ENCODE data around the gene BTBD7.
"Not testable (repeated sequence)": the region's sequence is repeated elsewhere in the genome, so short reads cannot be mapped to it uniquely, and the experiment has no call there.

BTBD7 gene

DNA sequence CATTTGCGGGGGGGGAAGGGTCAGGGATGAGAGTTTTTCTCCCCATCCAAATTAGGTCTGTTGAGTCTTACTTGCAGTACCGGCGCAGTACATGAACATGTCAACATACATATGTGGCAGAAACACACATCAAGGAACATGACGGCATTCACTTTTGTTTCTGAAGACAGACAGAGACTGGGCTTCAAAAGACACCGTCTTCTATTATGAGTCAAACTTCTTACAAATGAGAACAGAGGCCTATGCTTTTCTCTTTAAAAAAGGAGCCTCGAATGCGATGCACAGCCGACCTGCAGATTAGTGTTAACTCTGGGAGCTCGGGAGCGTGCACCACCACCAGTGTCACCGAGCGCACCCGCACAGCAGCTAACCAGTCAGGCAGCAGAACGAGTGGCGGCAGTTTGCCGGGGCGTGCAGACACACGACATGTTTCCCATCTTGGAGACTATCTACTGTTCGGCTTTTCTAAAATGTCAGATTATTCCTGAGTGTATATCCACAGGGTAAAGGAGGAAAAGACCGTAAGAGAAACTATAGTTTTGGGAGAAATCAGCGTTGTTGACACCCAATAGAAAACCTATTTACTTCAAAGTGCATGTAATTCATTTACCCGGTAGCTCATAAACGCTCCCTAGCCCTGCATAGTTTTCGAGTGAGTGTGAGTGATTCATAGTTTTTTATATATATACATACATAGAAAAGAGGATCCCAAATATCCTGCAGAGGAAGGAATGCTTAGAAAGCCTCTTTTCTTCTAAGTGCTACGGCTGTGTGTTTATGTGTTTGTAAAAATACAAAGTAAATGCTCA, 92.8 kb downstream of the BTBD7 start (continued):
- TF ChIP-seq SNAI2 (CRISPR knock-in tag; IDR thresholded peaks at IDR 0.05) (no peak), ZNF565 (CRISPR knock-in tag; conservative IDR thresholded peaks at IDR 0.05; ENCODE audit: low read depth) (no peak), ZFP30 (CRISPR knock-in tag; IDR thresholded peaks at IDR 0.05) (no peak), TOX (CRISPR knock-in tag; IDR thresholded peaks at IDR 0.05; ENCODE audit: borderline replicate concordance) (no peak)

GRCh38 chr14:93234798-93235197, 98.0 kb downstream of the BTBD7 start:
- peak; percentile 10 for ATAC-seq
- TF ChIP-seq ZNF8 (CRISPR knock-in tag; IDR thresholded peaks at IDR 0.05) (no peak), ISL1 (CRISPR knock-in tag; IDR thresholded peaks at IDR 0.05) (no peak), POU6F1 (CRISPR knock-in tag; IDR thresholded peaks at IDR 0.05; ENCODE audit: borderline replicate concordance, low read depth) (no peak), SNAI2 (CRISPR knock-in tag; IDR thresholded peaks at IDR 0.05) (no peak), OSR1 (CRISPR knock-in tag; IDR thresholded peaks at IDR 0.05) (no peak), CSRNP3 (CRISPR knock-in tag; IDR thresholded peaks at IDR 0.05) (no peak), BACH2 (CRISPR knock-in tag; IDR thresholded peaks at IDR 0.05; ENCODE audit: borderline replicate concordance) (no peak), ZFP3 (CRISPR knock-in tag; IDR thresholded peaks at IDR 0.05) (no peak)
- TF ChIP-seq, protein P1, sequence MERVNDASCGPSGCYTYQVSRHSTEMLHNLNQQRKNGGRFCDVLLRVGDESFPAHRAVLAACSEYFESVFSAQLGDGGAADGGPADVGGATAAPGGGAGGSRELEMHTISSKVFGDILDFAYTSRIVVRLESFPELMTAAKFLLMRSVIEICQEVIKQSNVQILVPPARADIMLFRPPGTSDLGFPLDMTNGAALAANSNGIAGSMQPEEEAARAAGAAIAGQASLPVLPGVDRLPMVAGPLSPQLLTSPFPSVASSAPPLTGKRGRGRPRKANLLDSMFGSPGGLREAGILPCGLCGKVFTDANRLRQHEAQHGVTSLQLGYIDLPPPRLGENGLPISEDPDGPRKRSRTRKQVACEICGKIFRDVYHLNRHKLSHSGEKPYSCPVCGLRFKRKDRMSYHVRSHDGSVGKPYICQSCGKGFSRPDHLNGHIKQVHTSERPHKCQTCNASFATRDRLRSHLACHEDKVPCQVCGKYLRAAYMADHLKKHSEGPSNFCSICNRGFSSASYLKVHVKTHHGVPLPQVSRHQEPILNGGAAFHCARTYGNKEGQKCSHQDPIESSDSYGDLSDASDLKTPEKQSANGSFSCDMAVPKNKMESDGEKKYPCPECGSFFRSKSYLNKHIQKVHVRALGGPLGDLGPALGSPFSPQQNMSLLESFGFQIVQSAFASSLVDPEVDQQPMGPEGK (CRISPR knock-in tag; IDR thresholded peaks at IDR 0.05; ENCODE audit: borderline replicate concordance) = no peak

GRCh38 chr14:93233078-93233477, 99.8 kb downstream of the BTBD7 start:
- not testable (repeated sequence) for ATAC-seq

- no peak for ATAC-seq
- TF ChIP-seq POU6F1 (CRISPR knock-in tag; IDR thresholded peaks at IDR 0.05; ENCODE audit: borderline replicate concordance, low read depth) (no peak), ESRRG (CRISPR knock-in tag; IDR thresholded peaks at IDR 0.05) (no peak), GLIS3 (CRISPR knock-in tag; IDR thresholded peaks at IDR 0.05) (no peak), ZFP3 (CRISPR knock-in tag; IDR thresholded peaks at IDR 0.05) (no peak), ZFP30 (CRISPR knock-in tag; IDR thresholded peaks at IDR 0.05) (no peak), OSR1 (CRISPR knock-in tag; IDR thresholded peaks at IDR 0.05) (no peak), SNAI2 (CRISPR knock-in tag; IDR thresholded peaks at IDR 0.05) (no peak)
- TF ChIP-seq, protein P1 (CRISPR knock-in tag; IDR thresholded peaks at IDR 0.05; ENCODE audit: borderline replicate concordance) = no peak
- TF ChIP-seq, protein P2, sequence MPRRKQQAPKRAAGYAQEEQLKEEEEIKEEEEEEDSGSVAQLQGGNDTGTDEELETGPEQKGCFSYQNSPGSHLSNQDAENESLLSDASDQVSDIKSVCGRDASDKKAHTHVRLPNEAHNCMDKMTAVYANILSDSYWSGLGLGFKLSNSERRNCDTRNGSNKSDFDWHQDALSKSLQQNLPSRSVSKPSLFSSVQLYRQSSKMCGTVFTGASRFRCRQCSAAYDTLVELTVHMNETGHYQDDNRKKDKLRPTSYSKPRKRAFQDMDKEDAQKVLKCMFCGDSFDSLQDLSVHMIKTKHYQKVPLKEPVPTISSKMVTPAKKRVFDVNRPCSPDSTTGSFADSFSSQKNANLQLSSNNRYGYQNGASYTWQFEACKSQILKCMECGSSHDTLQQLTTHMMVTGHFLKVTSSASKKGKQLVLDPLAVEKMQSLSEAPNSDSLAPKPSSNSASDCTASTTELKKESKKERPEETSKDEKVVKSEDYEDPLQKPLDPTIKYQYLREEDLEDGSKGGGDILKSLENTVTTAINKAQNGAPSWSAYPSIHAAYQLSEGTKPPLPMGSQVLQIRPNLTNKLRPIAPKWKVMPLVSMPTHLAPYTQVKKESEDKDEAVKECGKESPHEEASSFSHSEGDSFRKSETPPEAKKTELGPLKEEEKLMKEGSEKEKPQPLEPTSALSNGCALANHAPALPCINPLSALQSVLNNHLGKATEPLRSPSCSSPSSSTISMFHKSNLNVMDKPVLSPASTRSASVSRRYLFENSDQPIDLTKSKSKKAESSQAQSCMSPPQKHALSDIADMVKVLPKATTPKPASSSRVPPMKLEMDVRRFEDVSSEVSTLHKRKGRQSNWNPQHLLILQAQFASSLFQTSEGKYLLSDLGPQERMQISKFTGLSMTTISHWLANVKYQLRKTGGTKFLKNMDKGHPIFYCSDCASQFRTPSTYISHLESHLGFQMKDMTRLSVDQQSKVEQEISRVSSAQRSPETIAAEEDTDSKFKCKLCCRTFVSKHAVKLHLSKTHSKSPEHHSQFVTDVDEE (CRISPR knock-in tag; IDR thresholded peaks at IDR 0.05) = no peak
Measured at GRCh38 chr14:93232159-93232558, 100.7 kb downstream of the BTBD7 start.
